Ishikawa (cell line): ENCODE results near the gene PTPRE.

Experiments
- CEBPB ChIP-seq: IDR thresholded peaks from 2 replicates; pipeline ENCODE4 v1.6.1; 2012
- EGR1 ChIP-seq: IDR thresholded peaks from 2 replicates; pipeline ENCODE4 v1.6.1; 2012
- EP300 ChIP-seq: IDR thresholded peaks from 2 replicates; pipeline ENCODE4 v1.6.1; 2012; ENCODE audit warnings: borderline replicate concordance
- FOXM1 ChIP-seq: IDR thresholded peaks from 2 replicates; pipeline ENCODE4 v1.6.1; 2012; ENCODE audit warnings: low read depth, borderline replicate concordance
- MAX ChIP-seq: IDR thresholded peaks from 2 replicates; pipeline ENCODE4 v1.6.1; 2012
- NFIC ChIP-seq: IDR thresholded peaks from 2 replicates; pipeline ENCODE4 v1.6.1; 2012
- RAD21 ChIP-seq: IDR thresholded peaks from 2 replicates; pipeline ENCODE4 v1.6.1; 2012; ENCODE audit warnings: low read depth
- REST ChIP-seq: IDR thresholded peaks from 2 replicates; pipeline ENCODE4 v1.6.1; 2012; ENCODE audit warnings: low read depth, mild to moderate bottlenecking
- TAF1 ChIP-seq: IDR thresholded peaks from 2 replicates; pipeline ENCODE4 v1.6.1; 2012; ENCODE audit warnings: low read depth, mild to moderate bottlenecking
- TEAD4 ChIP-seq: IDR thresholded peaks from 2 replicates; pipeline ENCODE4 v1.6.1; 2012
- USF1 ChIP-seq: IDR thresholded peaks from 2 replicates; pipeline ENCODE4 v1.6.1; 2012
- YY1 ChIP-seq: IDR thresholded peaks from 2 replicates; pipeline ENCODE4 v1.6.1; 2012; ENCODE audit warnings: low read depth

GRCh38 chr10:127968659-127969058, 61.8 kb downstream of the PTPRE start:
- no peak for TF ChIP-seq REST
- no peak for TF ChIP-seq CEBPB
- no peak for TF ChIP-seq NFIC
- no peak for TF ChIP-seq RAD21
- no peak for TF ChIP-seq FOXM1
- no peak for TF ChIP-seq TEAD4
- TF ChIP-seq USF1: no peak
- TF ChIP-seq TAF1: no peak
- no peak for TF ChIP-seq EP300
- TF ChIP-seq YY1: no peak
- TF ChIP-seq EGR1: no peak
- no peak for TF ChIP-seq MAX
